HFF-Myc (cell line): ENCODE results near the gene GPR107.

Experiments
- DNase-seq: peaks from one replicate; pipeline ENCODE4 v3.0.0-alpha.2; 2011; ENCODE audit warnings: low read depth; ENCODE audit errors: extremely low read depth
- H3K4me3 ChIP-seq: replicated peaks from 2 replicates; pipeline ENCODE4 v1.5.1; 2011; ENCODE audit warnings: low read depth, mild to moderate bottlenecking, control low read depth, low read length
- TF ChIP-seq, protein P1 (sequence below): IDR thresholded peaks from 2 replicates; pipeline ENCODE4 v1.5.1; 2012; ENCODE audit warnings: mild to moderate bottlenecking, low read depth, low read length, control low read depth; ENCODE audit errors: missing control alignments

Gene GPR107

DNA sequence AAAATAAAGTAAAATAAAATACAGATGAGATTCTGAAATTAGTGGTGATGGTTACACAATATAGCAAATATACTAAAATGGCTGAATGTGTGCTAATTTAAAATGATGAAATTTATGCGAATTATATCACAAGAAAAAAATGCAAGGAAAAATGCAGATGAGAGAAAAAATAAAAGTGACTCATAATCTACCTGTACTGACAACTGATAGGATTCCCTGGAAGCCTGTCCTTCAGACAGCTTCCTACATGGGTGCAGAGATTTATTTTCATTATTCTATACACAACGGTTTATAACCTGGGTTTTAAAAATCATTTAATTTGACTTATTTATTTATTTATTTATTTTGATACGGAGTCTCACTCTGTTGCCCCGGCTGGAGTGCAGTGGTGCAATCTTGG is 112.7 kb downstream of the GPR107 start:
- H3K4me3 ChIP-seq = no peak overlapping the region
- DNase-seq = no peak
- TF ChIP-seq, protein P1, sequence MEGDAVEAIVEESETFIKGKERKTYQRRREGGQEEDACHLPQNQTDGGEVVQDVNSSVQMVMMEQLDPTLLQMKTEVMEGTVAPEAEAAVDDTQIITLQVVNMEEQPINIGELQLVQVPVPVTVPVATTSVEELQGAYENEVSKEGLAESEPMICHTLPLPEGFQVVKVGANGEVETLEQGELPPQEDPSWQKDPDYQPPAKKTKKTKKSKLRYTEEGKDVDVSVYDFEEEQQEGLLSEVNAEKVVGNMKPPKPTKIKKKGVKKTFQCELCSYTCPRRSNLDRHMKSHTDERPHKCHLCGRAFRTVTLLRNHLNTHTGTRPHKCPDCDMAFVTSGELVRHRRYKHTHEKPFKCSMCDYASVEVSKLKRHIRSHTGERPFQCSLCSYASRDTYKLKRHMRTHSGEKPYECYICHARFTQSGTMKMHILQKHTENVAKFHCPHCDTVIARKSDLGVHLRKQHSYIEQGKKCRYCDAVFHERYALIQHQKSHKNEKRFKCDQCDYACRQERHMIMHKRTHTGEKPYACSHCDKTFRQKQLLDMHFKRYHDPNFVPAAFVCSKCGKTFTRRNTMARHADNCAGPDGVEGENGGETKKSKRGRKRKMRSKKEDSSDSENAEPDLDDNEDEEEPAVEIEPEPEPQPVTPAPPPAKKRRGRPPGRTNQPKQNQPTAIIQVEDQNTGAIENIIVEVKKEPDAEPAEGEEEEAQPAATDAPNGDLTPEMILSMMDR = no peak

DNA sequence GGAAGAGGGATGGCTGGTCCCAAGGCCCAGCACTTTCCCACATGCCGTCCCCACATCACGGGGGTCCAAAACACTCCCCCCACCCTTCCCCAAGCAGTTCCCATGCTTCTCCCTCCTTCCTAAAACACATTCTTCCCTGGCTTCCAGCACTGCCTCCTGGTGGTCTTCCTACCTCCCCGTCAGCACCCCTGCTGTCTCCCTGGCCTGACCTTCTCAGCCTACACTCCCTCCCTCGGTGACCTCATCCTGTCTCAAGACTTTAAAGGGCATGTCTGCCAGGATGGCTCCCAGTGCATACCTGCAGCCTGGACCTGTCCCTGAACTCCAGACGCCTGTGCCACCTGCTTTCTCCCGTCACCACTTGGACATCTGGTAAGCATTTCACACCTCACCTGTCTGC is 114.2 kb downstream of the GPR107 start:
- TF ChIP-seq, protein P1 = no peak
- H3K4me3 ChIP-seq = no peak overlapping the region
- DNase-seq = no peak

DNA sequence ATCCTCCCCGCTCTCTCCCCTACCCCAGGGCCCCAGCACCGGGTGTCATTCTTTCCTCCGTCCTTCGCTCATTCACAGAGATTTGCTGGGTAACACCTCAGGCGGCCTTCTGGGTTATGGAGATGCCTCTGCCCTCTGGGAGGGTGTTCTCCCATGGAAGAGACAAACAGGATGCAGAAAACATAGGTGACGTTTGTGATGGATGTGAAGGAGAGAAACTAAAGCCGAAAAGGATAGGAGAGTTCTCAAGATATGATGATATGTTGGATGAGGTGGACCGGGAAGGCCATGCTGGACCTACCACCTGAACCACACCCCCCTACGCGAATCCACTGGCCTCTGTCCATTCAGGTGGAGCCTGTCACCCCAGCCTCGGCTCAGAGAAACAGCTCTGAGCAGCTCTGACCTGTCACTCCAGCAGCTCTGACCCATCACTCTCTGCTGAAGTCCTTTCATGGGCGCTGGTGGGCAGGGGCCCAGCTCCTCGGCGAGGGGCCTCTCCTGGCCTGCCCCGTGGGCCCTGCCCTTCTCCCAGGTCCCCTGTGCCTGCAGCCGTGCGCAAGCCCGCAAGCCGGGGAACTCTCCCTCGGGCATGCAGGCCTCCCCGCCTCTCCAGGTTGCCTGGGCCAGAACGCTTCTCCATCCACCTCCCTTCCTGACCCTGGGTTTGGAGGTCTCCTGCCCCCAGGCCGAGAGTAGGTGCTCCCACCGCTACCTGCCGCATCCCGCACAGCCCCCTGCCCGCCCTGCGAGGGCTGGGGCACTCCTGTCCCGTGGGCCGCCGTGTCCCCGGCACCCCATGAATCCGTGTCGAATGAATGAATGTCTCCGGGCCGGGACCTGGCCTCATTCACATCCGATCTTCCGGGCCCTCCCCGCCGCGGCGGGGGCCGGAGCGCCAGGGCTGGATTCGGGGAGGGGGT is 117.8 kb downstream of the GPR107 start:
- TF ChIP-seq, protein P1 = no peak
- no peak for DNase-seq
- H3K4me3 ChIP-seq = peak overlapping the region; percentile 38

DNA sequence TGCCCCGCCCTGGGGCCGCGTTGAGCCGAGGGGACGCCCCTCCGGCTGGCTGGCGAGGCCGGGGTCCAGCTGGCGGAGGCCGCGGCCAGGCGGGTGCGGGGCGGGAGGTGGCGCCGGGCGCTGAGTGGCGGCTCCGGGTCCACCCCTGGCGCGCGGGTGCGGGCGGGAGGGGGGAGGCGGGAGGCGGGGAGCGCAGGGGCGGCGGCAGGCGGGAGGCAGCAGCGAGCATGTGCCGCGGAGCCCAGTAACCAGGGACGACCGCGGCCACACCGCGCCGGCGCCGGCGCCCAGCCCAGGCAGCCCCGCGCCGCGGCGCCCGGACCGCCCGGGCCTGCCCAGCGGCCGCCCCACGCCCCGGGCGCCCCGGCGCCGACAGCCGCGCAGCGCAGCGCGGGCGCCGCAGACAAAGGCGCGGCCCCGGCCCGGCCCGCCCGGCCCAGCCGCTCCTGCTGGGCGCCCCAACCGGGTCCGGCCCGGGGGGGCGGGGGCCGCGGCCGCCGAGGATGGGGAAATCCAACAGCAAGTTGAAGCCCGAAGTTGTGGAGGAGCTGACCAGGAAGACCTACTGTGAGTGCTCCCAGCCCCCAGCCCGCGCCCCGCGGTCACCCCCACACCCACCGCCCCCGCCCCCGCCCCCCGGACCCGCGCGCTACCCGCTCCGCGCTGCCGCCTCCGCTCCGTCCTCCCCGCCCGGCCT is 118.6 kb downstream of the GPR107 start, which contains the start of gene NCS1:
TSS of gene NCS1 (plus strand) at position 244 of the 697 bp plus-strand sequence. CDS start at position 504, 260 bp downstream.
- TF ChIP-seq, protein P1 = no peak
- peak within 1 kb of the TSS; percentile 58 for H3K4me3 ChIP-seq
- no peak for DNase-seq

DNA sequence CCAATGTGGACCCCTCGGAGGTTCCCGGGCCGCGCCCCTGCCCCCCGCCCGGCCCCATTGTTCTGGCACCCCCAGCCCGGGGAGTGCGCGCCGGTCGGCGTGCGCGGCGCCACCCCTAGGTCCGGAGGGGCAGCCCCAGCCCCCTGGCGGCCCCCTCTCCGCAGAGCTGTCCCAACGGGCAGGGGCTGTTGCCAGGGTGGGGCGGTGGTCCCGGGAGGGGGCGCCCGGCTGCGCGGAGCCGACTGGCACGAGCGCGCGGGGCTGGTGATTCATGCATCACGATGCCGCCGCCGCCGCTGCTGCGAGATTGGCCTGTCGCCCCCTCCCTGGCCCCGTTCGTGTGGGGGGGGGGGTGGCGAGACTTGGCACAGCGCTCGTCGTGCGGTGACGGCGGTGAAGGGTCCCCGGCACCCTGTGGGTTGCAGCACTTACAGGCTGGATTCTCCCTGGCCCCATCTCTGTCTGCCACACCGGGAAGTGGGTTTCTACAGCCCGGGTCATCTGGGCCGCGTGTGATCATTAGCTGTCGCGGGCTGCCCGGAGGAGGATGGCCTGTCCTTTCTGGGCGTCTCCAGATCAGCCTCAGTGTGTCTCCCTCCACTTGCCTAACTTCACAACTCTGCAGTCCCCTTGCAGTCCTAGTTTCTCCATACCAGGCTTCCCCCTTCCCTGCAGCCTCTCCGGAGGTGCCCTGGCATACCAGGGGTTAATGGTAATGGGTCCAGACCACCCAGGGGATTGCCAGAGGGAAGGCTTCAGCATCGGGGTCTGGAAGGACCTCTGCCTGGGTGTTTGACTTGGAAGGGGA is 119.4 kb downstream of the GPR107 start:
- TF ChIP-seq, protein P1 = no peak
- peak overlapping the region; percentile 58 for H3K4me3 ChIP-seq
- DNase-seq = no peak

DNA sequence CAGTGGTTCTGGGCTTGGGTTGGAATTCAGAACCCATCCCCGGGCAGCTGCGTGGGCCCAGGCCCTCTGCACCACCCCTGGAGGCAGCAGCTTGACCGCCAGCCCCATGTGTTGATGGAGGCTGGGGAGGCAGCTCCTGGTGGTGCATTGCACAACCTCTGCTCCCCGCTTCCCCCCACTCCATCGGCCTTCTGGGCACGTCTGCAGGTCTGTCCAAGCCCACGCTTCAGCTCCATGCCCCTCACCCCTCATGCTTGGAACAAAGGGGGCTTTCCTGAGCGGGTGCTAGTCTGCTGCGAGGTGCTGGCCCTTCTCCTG is 119.9 kb downstream of the GPR107 start:
- TF ChIP-seq, protein P1 = no peak
- peak overlapping the region; percentile 58 for H3K4me3 ChIP-seq
- DNase-seq = no peak
